ENCODE data around the gene SNHG17. TPM values are rescaled to one million over a fixed set of nuclear protein-coding genes. Genes with fewer than 3 reads are reported as not detected.
A peak's percentile ranks its signal among the peaks of the same experiment; 100 is the strongest.
"Not testable (repeated sequence)": the region's sequence is repeated elsewhere in the genome, so short reads cannot be mapped to it uniquely, and the experiment has no call there.

Gene SNHG17
- total RNA-seq, 1 donor from 2014 or later: 8.0 TPM

- peaks cover 30% of the 10 kb centered on the region for H4K20me1 ChIP-seq (ENCODE audit: low read depth)
- peaks cover 9% of the 10 kb centered on the region for H3F3A ChIP-seq (ENCODE audit: low read depth)
- peaks cover 4% of the 10 kb centered on the region for H3K27me3 ChIP-seq
- peaks cover 33% of the 10 kb centered on the region for H3K79me2 ChIP-seq (ENCODE audit: low read depth)
- Mint-ChIP-seq H3K27ac (no peak overlapping the region), H3K9me3 (no peaks in the 10 kb centered on the region), H3K4me1 (peaks cover 23% of the 10 kb centered on the region), H3K36me3 (no peaks in the 10 kb centered on the region), H3K4me3 (peak overlapping the region; percentile 39), H3K27me3 (ENCODE audit: insufficient read depth, low read depth) (peaks cover 4% of the 10 kb centered on the region)
- TF ChIP-seq CTCF (IDR thresholded peaks at IDR 0.05) (no peak), EZH2phosphoT487 (IDR thresholded peaks at IDR 0.05) (no peak), EZH2 (IDR thresholded peaks at IDR 0.05) (no peak)
- no peaks in the 10 kb centered on the region for H3K9me3 ChIP-seq (ENCODE audit: low read depth)
- no peaks in the 10 kb centered on the region for H3K36me3 ChIP-seq
- H3K9ac ChIP-seq: no peak overlapping the region
- H3K4me1 ChIP-seq: peaks cover 9% of the 10 kb centered on the region
- H3K27ac ChIP-seq: no peak overlapping the region
- no peak overlapping the region for H3K4me3 ChIP-seq
- H2AFZ ChIP-seq (replicated peaks): no peak overlapping the region
- no peak for DNase-seq (ENCODE audit: low spot score)
- no peak overlapping the region for H3K4me2 ChIP-seq
Measured at GRCh38 chr20:38471245-38471644, 36.1 kb upstream of the SNHG17 start.

- no peaks in the 10 kb centered on the region for H4K20me1 ChIP-seq (ENCODE audit: low read depth)
- no peaks in the 10 kb centered on the region for H3K36me3 ChIP-seq
- no peak overlapping the region for H3K4me3 ChIP-seq
- H3K27ac ChIP-seq: no peak overlapping the region
- Mint-ChIP-seq H3K4me3 (no peak overlapping the region), H3K9me3 (peaks cover 3% of the 10 kb centered on the region), H3K4me1 (peaks cover 5% of the 10 kb centered on the region), H3K27me3 (ENCODE audit: insufficient read depth, low read depth) (peaks cover 2% of the 10 kb centered on the region), H3K36me3 (no peaks in the 10 kb centered on the region), H3K27ac (no peak overlapping the region)
- TF ChIP-seq EZH2phosphoT487 (IDR thresholded peaks at IDR 0.05) (no peak), EZH2 (IDR thresholded peaks at IDR 0.05) (no peak), CTCF (IDR thresholded peaks at IDR 0.05) (no peak)
- no peaks in the 10 kb centered on the region for H3K79me2 ChIP-seq (ENCODE audit: low read depth)
- H2AFZ ChIP-seq (replicated peaks): no peak overlapping the region
- peaks cover under 1% of the 10 kb centered on the region for H3K4me1 ChIP-seq
- no peaks in the 10 kb centered on the region for H3K9me3 ChIP-seq (ENCODE audit: low read depth)
- peaks cover 4% of the 10 kb centered on the region for H3K27me3 ChIP-seq
- H3K9ac ChIP-seq: no peak overlapping the region
- no peak for DNase-seq (ENCODE audit: low spot score)
- peaks cover 5% of the 10 kb centered on the region for H3F3A ChIP-seq (ENCODE audit: low read depth)
- no peak overlapping the region for H3K4me2 ChIP-seq
Measured at GRCh38 chr20:38466983-38467382, 31.9 kb upstream of the SNHG17 start.

DNA sequence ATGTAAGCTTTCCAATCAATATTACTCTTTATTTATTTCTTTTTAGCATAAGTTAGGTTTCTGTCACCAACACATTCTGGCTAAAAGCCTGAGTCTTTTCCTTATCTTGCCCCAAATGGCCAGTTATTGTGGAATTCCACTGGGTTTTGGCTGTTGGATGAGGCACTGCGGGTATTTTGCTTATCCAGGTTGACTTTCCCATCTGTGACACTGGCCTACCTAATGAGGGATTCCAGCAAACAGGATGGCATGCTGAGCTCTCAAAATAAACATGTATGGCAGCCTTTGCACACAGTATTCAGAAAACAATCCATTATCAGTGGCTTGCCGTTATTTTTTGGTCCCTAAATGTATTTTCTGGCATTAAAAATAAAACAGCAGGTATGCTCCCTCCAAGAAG is 31.0 kb upstream of the SNHG17 start:
- no peaks in the 10 kb centered on the region for H4K20me1 ChIP-seq (ENCODE audit: low read depth)
- no peak overlapping the region for H3K4me2 ChIP-seq
- no peak overlapping the region for H3K4me3 Mint-ChIP-seq

DNA sequence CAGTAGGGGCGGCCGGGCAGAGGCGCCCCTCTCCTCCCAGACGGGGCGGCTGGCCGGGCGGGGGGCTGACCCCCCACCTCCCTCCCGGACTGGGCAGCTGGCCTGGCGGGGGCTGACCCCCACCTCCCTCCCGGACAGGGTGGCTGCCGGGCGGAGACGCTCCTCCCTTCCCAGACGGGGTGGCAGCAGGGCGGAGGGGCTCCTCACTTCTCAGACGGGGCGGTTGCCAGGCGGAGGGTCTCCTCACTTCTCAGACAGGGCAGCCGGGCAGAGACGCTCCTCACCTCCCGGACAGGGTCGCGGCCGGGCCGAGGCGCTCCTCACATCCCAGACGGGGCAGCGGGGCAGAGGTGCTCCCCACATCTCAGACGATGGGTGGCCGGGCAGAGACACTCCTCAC is 26.4 kb upstream of the SNHG17 start:
- not testable (repeated sequence) for H3K4me1 Mint-ChIP-seq; H3K9me3 ChIP-seq (ENCODE audit: low read depth); DNase-seq (ENCODE audit: low spot score); H3K27me3 Mint-ChIP-seq (ENCODE audit: insufficient read depth, low read depth); H2AFZ ChIP-seq (replicated peaks); H3K36me3 Mint-ChIP-seq; H4K20me1 ChIP-seq (ENCODE audit: low read depth); H3K4me3 ChIP-seq; H3K27me3 ChIP-seq; H3K79me2 ChIP-seq (ENCODE audit: low read depth); H3K36me3 ChIP-seq; H3K4me2 ChIP-seq; H3K9ac ChIP-seq; H3K4me1 ChIP-seq; H3K4me3 Mint-ChIP-seq; H3K9me3 Mint-ChIP-seq; H3K27ac Mint-ChIP-seq; H3F3A ChIP-seq (ENCODE audit: low read depth); H3K27ac ChIP-seq

More for the DNA sequence above, 31.0 kb upstream of the SNHG17 start:
- no peaks in the 10 kb centered on the region for H3K36me3 Mint-ChIP-seq
- no peaks in the 10 kb centered on the region for H3K4me1 ChIP-seq
- H3K79me2 ChIP-seq (ENCODE audit: low read depth): no peaks in the 10 kb centered on the region
- no peak overlapping the region for H2AFZ ChIP-seq (replicated peaks)
- no peak overlapping the region for H3K27ac Mint-ChIP-seq
- no peaks in the 10 kb centered on the region for H3K36me3 ChIP-seq
- H3K27me3 ChIP-seq: peaks cover 4% of the 10 kb centered on the region
- peaks cover 5% of the 10 kb centered on the region for H3F3A ChIP-seq (ENCODE audit: low read depth)
- peaks cover 3% of the 10 kb centered on the region for H3K4me1 Mint-ChIP-seq
- peaks cover 3% of the 10 kb centered on the region for H3K9me3 Mint-ChIP-seq
- H3K27me3 Mint-ChIP-seq (ENCODE audit: insufficient read depth, low read depth): peaks cover under 1% of the 10 kb centered on the region
- H3K9me3 ChIP-seq (ENCODE audit: low read depth): no peaks in the 10 kb centered on the region
- H3K27ac ChIP-seq: no peak overlapping the region
- TF ChIP-seq EZH2phosphoT487 (IDR thresholded peaks at IDR 0.05) (no peak), CTCF (IDR thresholded peaks at IDR 0.05) (no peak), EZH2 (IDR thresholded peaks at IDR 0.05) (no peak)
- no peak for DNase-seq (ENCODE audit: low spot score)
- no peak overlapping the region for H3K9ac ChIP-seq
- no peak overlapping the region for H3K4me3 ChIP-seq

DNA sequence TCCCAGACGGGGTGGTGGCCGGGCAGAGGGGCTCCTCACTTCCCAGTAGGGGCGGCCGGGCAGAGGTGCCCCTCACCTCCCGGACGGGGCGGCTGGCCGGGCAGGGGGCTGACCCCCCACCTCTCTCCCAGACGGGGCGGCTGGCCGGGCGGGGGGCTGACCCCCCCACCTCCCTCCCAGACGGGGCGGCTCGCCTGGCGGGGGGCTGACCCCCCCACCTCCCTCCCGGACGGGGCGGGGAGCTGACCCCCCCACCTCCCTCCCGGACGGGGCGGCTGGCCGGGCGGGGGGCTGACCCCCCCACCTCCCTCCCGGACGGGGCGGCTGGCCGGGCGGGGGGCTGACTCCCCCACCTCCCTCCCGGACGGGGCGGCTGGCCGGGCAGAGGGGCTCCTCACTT is 26.0 kb upstream of the SNHG17 start:
- H3K4me1 Mint-ChIP-seq: peaks cover 12% of the 10 kb centered on the region
- H3K4me1 ChIP-seq; H3K9me3 ChIP-seq (ENCODE audit: low read depth); DNase-seq (ENCODE audit: low spot score); H3K4me3 Mint-ChIP-seq; H3K79me2 ChIP-seq (ENCODE audit: low read depth); H3K27me3 Mint-ChIP-seq (ENCODE audit: insufficient read depth, low read depth); H3K9me3 Mint-ChIP-seq; H3K9ac ChIP-seq; H3K4me2 ChIP-seq; H3F3A ChIP-seq (ENCODE audit: low read depth); H3K36me3 Mint-ChIP-seq; H3K27me3 ChIP-seq; H4K20me1 ChIP-seq (ENCODE audit: low read depth); H3K36me3 ChIP-seq; H3K27ac Mint-ChIP-seq; H3K27ac ChIP-seq; H2AFZ ChIP-seq (replicated peaks); H3K4me3 ChIP-seq: not testable (repeated sequence)

- peak overlapping the region; percentile 25 for H3K4me2 ChIP-seq
- not testable (repeated sequence) for H3K4me3 ChIP-seq; H3K27me3 ChIP-seq; H3K27ac ChIP-seq; H3K4me1 ChIP-seq; H3F3A ChIP-seq (ENCODE audit: low read depth); H3K9ac ChIP-seq; H3K27me3 Mint-ChIP-seq (ENCODE audit: insufficient read depth, low read depth); H3K4me3 Mint-ChIP-seq; H4K20me1 ChIP-seq (ENCODE audit: low read depth); H3K9me3 ChIP-seq (ENCODE audit: low read depth); H3K36me3 ChIP-seq; H2AFZ ChIP-seq (replicated peaks); H3K9me3 Mint-ChIP-seq; DNase-seq (ENCODE audit: low spot score); H3K79me2 ChIP-seq (ENCODE audit: low read depth); H3K36me3 Mint-ChIP-seq
- Mint-ChIP-seq H3K27ac (peak overlapping the region; percentile 94), H3K4me1 (peaks cover 13% of the 10 kb centered on the region)
Measured at GRCh38 chr20:38460631-38461030, 25.5 kb upstream of the SNHG17 start.

All from neural progenitor cell (in vitro differentiated cells).